Aorta (tissue), 5 donors: ENCODE data around the gene NKAIN1. TPM values are rescaled to one million over a fixed set of nuclear protein-coding genes. Genes with fewer than 3 reads are reported as not detected.
"Not testable (repeated sequence)": the region's sequence is repeated elsewhere in the genome, so short reads cannot be mapped to it uniquely, and the experiment has no call there.

Experiments
- ATAC-seq: fragments of 200-7000 bp; cut with Tn5 transposase; one replicate; pipeline ENCODE4 v1.9.1; 2022; ENCODE audit warnings: moderate library complexity; ENCODE audit not compliant: low FRiP score
- DNase-seq, 2 donors: peaks; one replicate each; pipeline ENCODE4 v3.0.0-alpha.2; 2020
- H3K27ac ChIP-seq, 2 donors: one replicate each; pipeline ENCODE4 v1.5.1; 2013; ENCODE audit warnings: low read length in 2 of 2, mild to moderate bottlenecking in 2 of 2, moderate library complexity in 2 of 2, control low read depth in 1 of 2, inconsistent platforms in 1 of 2, low read depth in 1 of 2
- H3K27me3 ChIP-seq, 2 donors: one replicate each; pipeline ENCODE4 v1.6.1; 2013; ENCODE audit warnings: control low read depth in 1 of 2, low read length in 1 of 2, mild to moderate bottlenecking in 1 of 2, moderate library complexity in 1 of 2; ENCODE audit not compliant: insufficient read depth in 2 of 2, control insufficient read depth in 1 of 2
- H3K36me3 ChIP-seq, 2 donors: one replicate each; pipeline ENCODE4 v1.6.1; 2013; ENCODE audit warnings: control low read depth in 1 of 2, low read length in 1 of 2, mild to moderate bottlenecking in 1 of 2; ENCODE audit not compliant: insufficient read depth in 2 of 2, control insufficient read depth in 1 of 2
- H3K4me1 ChIP-seq, 2 donors: one replicate each; pipeline ENCODE4 v1.6.1; 2013; ENCODE audit warnings: low read length in 2 of 2, control low read depth in 1 of 2, mild to moderate bottlenecking in 1 of 2, moderate library complexity in 1 of 2; ENCODE audit not compliant: insufficient read depth in 2 of 2, control insufficient read depth in 1 of 2
- H3K4me3 ChIP-seq, 2 donors: one replicate each; pipeline ENCODE4 v1.5.1; 2013; ENCODE audit warnings: low read length in 2 of 2, control low read depth in 1 of 2, mild to moderate bottlenecking in 1 of 2
- H3K9me3 ChIP-seq: one replicate; pipeline ENCODE4 v1.6.1; 2013; ENCODE audit warnings: mild to moderate bottlenecking, low read length; ENCODE audit not compliant: control insufficient read depth
- WGBS, 2 donors: extraction: QIAGEN DNeasy Blood & Tissue Kit; methylation state at CpG; one replicate each; pipeline ENCODE4 v1.1.7; 2013; 5-methylcytosine and 5-hydroxymethylcytosine counted together
- intact Hi-C, 2 donors: fragments of 100-400 bp; cut with DNase I; formaldehyde crosslinking; loops; one replicate each; pipeline versions ENCODE4 v1.14.2 to v1.15.0; 2022
- polyA plus RNA-seq, 2 donors: library from polyadenylated mRNA; stranded (reverse); fragments of 200-250 nt; gene quantifications; one replicate each; pipeline ENCODE4 v1.2.3, GENCODE V29; 2013
- total RNA-seq, 2 donors: library from RNA; stranded (reverse); fragmentation: NEBNext Ultra II Directional; extraction: Animal tissue kit (Norgen Biotek cat#: 25700); gene quantifications; one replicate each; pipeline ENCODE4 v1.2.1, GENCODE V29; 2021
- donor health status: healthy with polysubstance abuse.
- donor health status: Bipolar disorder and iron deficiency.
- donor health status: DM: no; HTN: no; CAD: no.
- donor health status: DM: no; HTN: no; CAD: no.
- donor health status: DM: yes; HTN: yes; CAD: no.

The NKAIN1 gene
- total and polyA plus RNA-seq, 4 donors, result 0.30 TPM; not detected in 3

GRCh38 chr1:31262393-31262792, 22.7 kb upstream of the NKAIN1 start:
- not testable (repeated sequence) for DNase-seq

GRCh38 chr1:31261916-31262315, 22.2 kb upstream of the NKAIN1 start:
- no peaks in the 10 kb centered on the region for H3K9me3 ChIP-seq
- H3K27ac ChIP-seq, result no peak overlapping the region
- no peaks in the 10 kb centered on the region for H3K27me3 ChIP-seq
- no peak overlapping the region for H3K4me3 ChIP-seq
- no peak for DNase-seq
- intact Hi-C loops, result no loop called here
- no peaks in the 10 kb centered on the region for H3K4me1 ChIP-seq
- WGBS, 2 donors, result 97 to 98% methylated on average over 3 of the region's 3 CpGs
- peaks cover 3 to 8% of the 10 kb centered on the region in 2 donors for H3K36me3 ChIP-seq
- no peak for ATAC-seq

More at GRCh38 chr1:31262393-31262792, 22.7 kb upstream of the NKAIN1 start:
- WGBS, 2 donors, result 77 to 81% methylated on average over 5 of the region's 5 CpGs
- H3K9me3 ChIP-seq, H3K36me3 ChIP-seq, H3K4me3 ChIP-seq, H3K27me3 ChIP-seq, H3K27ac ChIP-seq, H3K4me1 ChIP-seq, ATAC-seq, intact Hi-C loops: not testable (repeated sequence)

GRCh38 chr1:31259746-31260145, 20.1 kb upstream of the NKAIN1 start:
- no peak for ATAC-seq
- whole genome bisulfite sequencing, 2 donors, result 84 to 90% methylated on average over 3 of the region's 3 CpGs
- intact Hi-C loops, result no loop called here
- no peaks in the 10 kb centered on the region for H3K27me3 ChIP-seq
- no peaks in the 10 kb centered on the region for H3K4me1 ChIP-seq
- H3K36me3 ChIP-seq, result peaks cover 3 to 8% of the 10 kb centered on the region in 2 donors
- H3K9me3 ChIP-seq, result no peaks in the 10 kb centered on the region
- DNase-seq, result no peak
- H3K27ac ChIP-seq, result no peak overlapping the region
- H3K4me3 ChIP-seq, result no peak overlapping the region

GRCh38 chr1:31258581-31258980, 18.9 kb upstream of the NKAIN1 start:
- H3K4me3 ChIP-seq, result no peak overlapping the region
- 91 to 94% methylated on average over 1 of the region's 1 CpG for WGBS, 2 donors
- no peaks in the 10 kb centered on the region for H3K9me3 ChIP-seq
- no peak overlapping the region for H3K27ac ChIP-seq
- no peak for ATAC-seq
- H3K27me3 ChIP-seq, result no peaks in the 10 kb centered on the region
- intact Hi-C loops, result no loop called here
- no peak for DNase-seq
- H3K36me3 ChIP-seq, result peaks cover 3 to 8% of the 10 kb centered on the region in 2 donors
- no peaks in the 10 kb centered on the region for H3K4me1 ChIP-seq

GRCh38 chr1:31257213-31257612, 17.5 kb upstream of the NKAIN1 start:
- Histone ChIP-seq H3K27me3 (no peaks in the 10 kb centered on the region), H3K9me3 (no peaks in the 10 kb centered on the region), H3K36me3 (peaks cover 3 to 8% of the 10 kb centered on the region in 2 donors), H3K4me3 (no peak overlapping the region), H3K27ac (no peak overlapping the region), H3K4me1 (no peaks in the 10 kb centered on the region)
- no peak for ATAC-seq
- WGBS, 2 donors, result 94% methylated on average over 1 of the region's 1 CpG
- intact Hi-C loops, result no loop called here
- DNase-seq, result no peak

- 75 to 84% methylated on average over 3 of the region's 3 CpGs for WGBS, 2 donors
- no peaks in the 10 kb centered on the region for H3K4me1 ChIP-seq
- no peaks in the 10 kb centered on the region for H3K27me3 ChIP-seq
- no peaks in the 10 kb centered on the region for H3K36me3 ChIP-seq
- no peaks in the 10 kb centered on the region for H3K9me3 ChIP-seq
- DNase-seq (no peak), ATAC-seq (no peak)
- H3K4me3 ChIP-seq, result no peak overlapping the region
- no peak overlapping the region for H3K27ac ChIP-seq
- intact Hi-C loops, result no loop called here
These were observed 10.2 kb upstream of the NKAIN1 start for GRCh38 chr1:31249854-31250253.

GRCh38 chr1:31248276-31248675, 8.6 kb upstream of the NKAIN1 start:
- 92 to 95% methylated on average over 4 of the region's 4 CpGs for WGBS, 2 donors
- Histone ChIP-seq H3K9me3 (no peaks in the 10 kb centered on the region), H3K4me3 (no peak overlapping the region), H3K27me3 (no peaks in the 10 kb centered on the region), H3K36me3 (no peaks in the 10 kb centered on the region), H3K4me1 (no peaks in the 10 kb centered on the region), H3K27ac (no peak overlapping the region)
- intact Hi-C loops, result no loop called here
- ATAC-seq (no peak), DNase-seq (peak in 1 of 2 donors; percentile 35)

- H3K36me3 ChIP-seq, result no peaks in the 10 kb centered on the region
- H3K27me3 ChIP-seq, result no peaks in the 10 kb centered on the region
- WGBS, 2 donors, result 69% methylated on average over 4 of the region's 4 CpGs
- H3K27ac ChIP-seq, result no peak overlapping the region
- no peaks in the 10 kb centered on the region for H3K4me1 ChIP-seq
- no peaks in the 10 kb centered on the region for H3K9me3 ChIP-seq
- intact Hi-C loops, result no loop called here
- DNase-seq, result no peak
- no peak for ATAC-seq
- no peak overlapping the region for H3K4me3 ChIP-seq
These were observed 4.6 kb upstream of the NKAIN1 start for GRCh38 chr1:31244326-31244725.

GRCh38 chr1:31243501-31244286, 4.0 kb upstream of the NKAIN1 start:
- intact Hi-C loops, result no loop called here
- no peak overlapping the region for H3K4me3 ChIP-seq
- H3K4me1 ChIP-seq, result no peaks in the 10 kb centered on the region
- no peaks in the 10 kb centered on the region for H3K9me3 ChIP-seq
- peak in 1 of 2 donors; percentile 14 for DNase-seq
- H3K36me3 ChIP-seq, result no peaks in the 10 kb centered on the region
- no peak overlapping the region for H3K27ac ChIP-seq
- ATAC-seq, result no peak
- H3K27me3 ChIP-seq, result no peaks in the 10 kb centered on the region
- 64 to 75% methylated on average over 10 of the region's 10 CpGs for WGBS, 2 donors
